OCI-LY7 (cell line): Measurements from ENCODE around the gene NAT9. TPM values are rescaled to one million over a fixed set of nuclear protein-coding genes. Genes with fewer than 3 reads are reported as not detected.

ENCODE experiments used
- BruUV-seq: library from RNA; stranded (reverse); fragments of 400-500 nt; replicated peaks from 2 replicates; lab custom pipeline; 2021; lab: Mats Ljungman, UMichigan
- CTCF ChIA-PET: fragments of 300-600 bp; sonication (Branson Sonifier 250); formaldehyde crosslinking; loops from one replicate; lab custom pipeline; 2022; ENCODE audit warnings: antibody characterized with exemption; ENCODE audit not compliant: unreplicated experiment; lab: Charles Lee
- POLR2A ChIA-PET: fragments of 300-600 bp; sonication (Branson Sonifier 250); formaldehyde crosslinking; loops from one replicate; lab custom pipeline; 2022; ENCODE audit warnings: antibody characterized with exemption; lab: Charles Lee
- DNase-seq: peaks from one replicate; pipeline ENCODE4 v3.0.0-alpha.2; 2015; ENCODE audit warnings: low spot score
- H2AFZ ChIP-seq: fragments of 200-600 bp; sonication (generic), shearing (Covaris generic); 2 replicates; pipeline ENCODE4 v1.6.1; 2014; ENCODE audit warnings: mild to moderate bottlenecking, antibody characterized with exemption, low read length, moderate library complexity
- H3K27ac ChIP-seq: fragments of 200-600 bp; sonication (generic); 2 replicates; pipeline ENCODE4 v1.5.1; 2014; ENCODE audit warnings: mixed run types, low read depth, mild to moderate bottlenecking, moderate library complexity, low read length, inconsistent platforms; ENCODE audit not compliant: poor library complexity, severe bottlenecking
- H3K36me3 ChIP-seq: fragments of 200-600 bp; sonication (generic); 2 replicates; pipeline ENCODE4 v1.6.1; 2014; ENCODE audit warnings: mild to moderate bottlenecking, antibody characterized with exemption, low read length, moderate library complexity, mixed read lengths; ENCODE audit not compliant: insufficient read depth
- H3K4me1 ChIP-seq: fragments of 200-600 bp; sonication (generic); 2 replicates; pipeline ENCODE4 v1.5.1; 2014; ENCODE audit warnings: mild to moderate bottlenecking, low read length; ENCODE audit not compliant: insufficient read depth, poor library complexity, severe bottlenecking
- H3K4me2 ChIP-seq: fragments of 200-600 bp; sonication (generic); 2 replicates; pipeline ENCODE4 v1.6.1; 2014; ENCODE audit warnings: mild to moderate bottlenecking, low read length
- H3K4me3 ChIP-seq: fragments of 200-600 bp; sonication (generic); 2 replicates; pipeline ENCODE4 v1.5.1; 2014; ENCODE audit warnings: mild to moderate bottlenecking, low read depth, low read length; ENCODE audit not compliant: poor library complexity, severe bottlenecking
- H3K79me2 ChIP-seq: fragments of 200-600 bp; sonication (generic); 2 replicates; pipeline ENCODE4 v1.6.1; 2016; ENCODE audit warnings: low read depth, mild to moderate bottlenecking, low read length, moderate library complexity, mixed read lengths; ENCODE audit not compliant: insufficient read depth
- H3K9me2 ChIP-seq: fragments of 200-600 bp; sonication (generic); 2 replicates; pipeline ENCODE4 v1.6.1; 2016; ENCODE audit warnings: mild to moderate bottlenecking, low read length, mixed read lengths; ENCODE audit not compliant: insufficient read depth
- H3K9me3 ChIP-seq: fragments of 200-600 bp; sonication (generic); 2 replicates; pipeline ENCODE4 v1.6.1; 2014; ENCODE audit warnings: mild to moderate bottlenecking, mixed run types, low read length, mixed read lengths
- H4K20me1 ChIP-seq: fragments of 200-600 bp; sonication (generic); 2 replicates; pipeline ENCODE4 v1.6.1; 2014; ENCODE audit warnings: mild to moderate bottlenecking, antibody characterized with exemption, low read length, moderate library complexity, mixed read lengths; ENCODE audit not compliant: insufficient read depth
- EZH2phosphoT487 ChIP-seq: fragments of 200-600 bp; sonication (generic); IDR thresholded peaks from 2 replicates; pipeline ENCODE4 v1.6.1; 2018; ENCODE audit warnings: low read depth, borderline replicate concordance, mild to moderate bottlenecking, mixed run types, antibody characterized with exemption, low read length, moderate library complexity, mixed read lengths
- intact Hi-C: fragments of 100-400 bp; cut with micrococcal nuclease; formaldehyde crosslinking; loops from one replicate; pipeline ENCODE4 v1.10.0; 2022; ENCODE audit not compliant: unreplicated experiment
- total RNA-seq, 2 experiments: library from RNA; depleted of rRNA in 1 of 2; stranded (reverse); fragments of >200 nt in 1 of 2; shearing (Covaris generic) in 1 of 2; gene quantifications; 2 replicates each; pipeline ENCODE4 v1.2.3, GENCODE V29; 2014 to 2022
- TF ChIP-seq, protein P1 (sequence below): fragments of 200-600 bp; sonication (generic); conservative IDR thresholded peaks from 2 replicates; pipeline ENCODE4 v1.5.1; 2014; ENCODE audit warnings: mild to moderate bottlenecking, antibody characterized with exemption, low read length, moderate library complexity, mixed read lengths

NAT9 gene
- total RNA-seq, 2 experiments from 2014 or later, result 77.2 to 87.9 TPM

DNA sequence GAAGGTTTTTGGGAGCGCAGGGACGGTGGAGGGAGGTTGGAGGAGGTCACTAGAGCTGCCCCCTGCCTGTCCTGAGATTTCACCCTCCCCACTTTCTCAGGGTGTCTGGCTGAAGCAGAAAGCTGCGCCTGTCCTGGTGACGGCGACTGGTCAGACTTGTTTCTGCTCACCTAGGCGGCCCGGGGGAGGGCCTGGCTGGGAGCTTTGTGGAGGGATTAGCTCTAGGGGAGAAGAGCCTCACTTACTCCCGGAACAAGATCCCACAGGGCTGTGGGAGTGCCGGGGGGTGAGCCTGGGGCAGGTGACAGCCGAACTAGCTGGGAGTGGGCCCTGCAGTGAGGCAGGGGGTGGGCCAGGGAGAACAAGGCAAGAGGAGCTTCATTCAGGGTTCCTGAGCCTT lies 16.2 kb downstream of the NAT9 start:
- Histone ChIP-seq H3K9me3 (no peaks in the 10 kb centered on the region), H3K9me2 (no peaks in the 10 kb centered on the region), H3K4me3 (no peak overlapping the region), H3K27ac (no peak overlapping the region), H3K4me2 (peak overlapping the region; percentile 3; the same call in 1 of the 2 replicates), H2AFZ (no peak overlapping the region), H4K20me1 (peaks cover 9% of the 10 kb centered on the region; the same call in 1 of the 2 replicates), H3K4me1 (peaks cover 19% of the 10 kb centered on the region), H3K79me2 (peaks cover 5% of the 10 kb centered on the region; the same call in 1 of the 2 replicates), H3K36me3 (peaks cover 12% of the 10 kb centered on the region)
- ChIA-PET POLR2A (interaction anchor here (1.0 to 1.4 kb wide), 2 partner anchors 14 to 24 kb away, joined by 3 read pairs; no protein-coding TSS in a partner anchor), CTCF (interaction anchor here (0.9 to 2.2 kb wide), 3 partner anchors 11 to 103 kb away, joined by 3 to 10 read pairs (median 5); no protein-coding TSS in a partner anchor)
- intact Hi-C loops, result loop anchor here (1.0 kb wide), 1 partner anchor 16 kb away; no protein-coding TSS in a partner anchor
- no peak for DNase-seq
- no peak for TF ChIP-seq EZH2phosphoT487
- TF ChIP-seq, protein P1, sequence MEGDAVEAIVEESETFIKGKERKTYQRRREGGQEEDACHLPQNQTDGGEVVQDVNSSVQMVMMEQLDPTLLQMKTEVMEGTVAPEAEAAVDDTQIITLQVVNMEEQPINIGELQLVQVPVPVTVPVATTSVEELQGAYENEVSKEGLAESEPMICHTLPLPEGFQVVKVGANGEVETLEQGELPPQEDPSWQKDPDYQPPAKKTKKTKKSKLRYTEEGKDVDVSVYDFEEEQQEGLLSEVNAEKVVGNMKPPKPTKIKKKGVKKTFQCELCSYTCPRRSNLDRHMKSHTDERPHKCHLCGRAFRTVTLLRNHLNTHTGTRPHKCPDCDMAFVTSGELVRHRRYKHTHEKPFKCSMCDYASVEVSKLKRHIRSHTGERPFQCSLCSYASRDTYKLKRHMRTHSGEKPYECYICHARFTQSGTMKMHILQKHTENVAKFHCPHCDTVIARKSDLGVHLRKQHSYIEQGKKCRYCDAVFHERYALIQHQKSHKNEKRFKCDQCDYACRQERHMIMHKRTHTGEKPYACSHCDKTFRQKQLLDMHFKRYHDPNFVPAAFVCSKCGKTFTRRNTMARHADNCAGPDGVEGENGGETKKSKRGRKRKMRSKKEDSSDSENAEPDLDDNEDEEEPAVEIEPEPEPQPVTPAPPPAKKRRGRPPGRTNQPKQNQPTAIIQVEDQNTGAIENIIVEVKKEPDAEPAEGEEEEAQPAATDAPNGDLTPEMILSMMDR, result no peak
- no TSS peak for BruUV-seq

DNA sequence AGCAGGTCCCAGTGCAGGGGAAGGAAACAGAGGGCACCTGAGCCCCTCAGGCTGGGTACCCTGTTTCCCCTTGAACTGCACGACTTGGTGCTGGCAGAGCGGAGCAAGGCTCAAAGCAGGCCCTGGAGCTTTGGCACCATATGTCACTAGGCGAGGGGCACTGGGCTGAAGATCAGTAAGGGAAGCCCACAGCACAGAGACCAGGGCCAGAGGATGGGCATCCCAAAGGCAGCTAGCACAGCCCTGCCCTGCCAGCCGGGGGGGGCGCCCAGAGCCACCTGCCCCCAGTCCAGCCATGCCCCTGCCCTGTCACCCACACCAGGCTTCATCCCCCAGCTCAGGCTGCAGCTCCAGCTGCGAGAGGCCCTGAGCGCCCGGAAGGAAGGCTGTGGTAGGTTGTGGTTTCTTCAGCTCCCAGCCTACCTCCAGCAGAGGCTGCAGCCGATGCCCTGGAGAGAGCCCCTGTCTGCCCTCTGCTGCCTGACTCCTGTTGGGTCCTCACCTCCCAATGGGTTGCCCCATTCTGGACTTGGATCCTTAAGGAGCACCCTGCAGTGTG lies 16.8 kb downstream of the NAT9 start:
- ChIA-PET CTCF (interaction anchor here (0.6 to 2.2 kb wide), 4 partner anchors 10 to 116 kb away, joined by 3 to 10 read pairs (median 4); no protein-coding TSS in a partner anchor), POLR2A (interaction anchor here (0.6 kb wide), 2 partner anchors 303 to 471 kb away, joined by 3 read pairs; no protein-coding TSS in a partner anchor)
- Histone ChIP-seq H3K9me2 (no peaks in the 10 kb centered on the region), H3K4me2 (peak overlapping the region; percentile 3; the same call in 1 of the 2 replicates), H3K4me3 (no peak overlapping the region), H3K9me3 (no peaks in the 10 kb centered on the region), H3K4me1 (peaks cover 19% of the 10 kb centered on the region), H2AFZ (no peak overlapping the region), H3K27ac (no peak overlapping the region), H3K79me2 (peaks cover 5% of the 10 kb centered on the region; the same call in 1 of the 2 replicates), H4K20me1 (peaks cover 9% of the 10 kb centered on the region; the same call in 1 of the 2 replicates), H3K36me3 (peaks cover 11% of the 10 kb centered on the region)
- no TSS peak for BruUV-seq
- intact Hi-C loops, result loop anchor here (1.0 kb wide), 1 partner anchor 15 kb away; no protein-coding TSS in a partner anchor
- peak; percentile 74 for DNase-seq
- TF ChIP-seq, protein P1, result peak; percentile 59
- TF ChIP-seq EZH2phosphoT487, result no peak
